NCI-H146 (cell line): ENCODE results near the gene OR4F6.

Experiments
- DNase-seq: peaks from one replicate; lab custom pipeline; 2025; lab: John Stamatoyannopoulos, UW

OR4F6 gene

GRCh38 chr15:101804941-101805340, 1.6 kb downstream of the OR4F6 start:
- DNase-seq: no peak

- no peak for DNase-seq
Measured at GRCh38 chr15:101805605-101806345, 2.5 kb downstream of the OR4F6 start.

GRCh38 chr15:101807345-101807945, 4.1 kb downstream of the OR4F6 start:
- no peak for DNase-seq

GRCh38 chr15:101808201-101808600, 4.9 kb downstream of the OR4F6 start:
- DNase-seq: no peak

GRCh38 chr15:101810456-101810855, 7.1 kb downstream of the OR4F6 start:
- DNase-seq: no peak

GRCh38 chr15:101810876-101811275, 7.6 kb downstream of the OR4F6 start:
- no peak for DNase-seq

- DNase-seq: no peak
Measured at GRCh38 chr15:101811902-101812301, 8.6 kb downstream of the OR4F6 start, which contains the start of gene OR4F15. Gene OR4F15 (plus strand): TSS chr15:101812202. CDS start chr15:101818187, 5,985 bp downstream.

- no peak for DNase-seq
Measured at GRCh38 chr15:101813803-101814534, 10.7 kb downstream of the OR4F6 start.

- no peak for DNase-seq
Measured at GRCh38 chr15:101820781-101821180, 17.5 kb downstream of the OR4F6 start.

GRCh38 chr15:101827257-101827656, 23.9 kb downstream of the OR4F6 start:
- no peak for DNase-seq

- no peak for DNase-seq
Measured at GRCh38 chr15:101828774-101829173, 25.5 kb downstream of the OR4F6 start.

- no peak for DNase-seq
Measured at GRCh38 chr15:101841656-101842055, 38.3 kb downstream of the OR4F6 start.

GRCh38 chr15:101844916-101845315, 41.6 kb downstream of the OR4F6 start:
- no peak for DNase-seq

- no peak for DNase-seq
Measured at GRCh38 chr15:101852356-101852755, 49.0 kb downstream of the OR4F6 start.
